Testis (tissue), 2 donors: ENCODE data around the gene GNA14.

Source experiments
- POLR2A ChIP-seq: fragments of 450-650 bp; IDR thresholded peaks from one replicate; pipeline ENCODE4 v1.6.1; 2017; ENCODE audit warnings: antibody characterized with exemption, mild to moderate bottlenecking, moderate library complexity
- TF ChIP-seq, protein P1 (sequence below), 3 experiments: fragments of 450-650 bp in 2 of 3; fragments of 200-600 bp in 1 of 3; sonication (generic) in 1 of 3; IDR thresholded peaks; one replicate each; pipeline ENCODE4 v1.5.1; 2016 to 2019; ENCODE audit warnings: antibody characterized with exemption in 3 of 3, mild to moderate bottlenecking in 2 of 3, moderate library complexity in 1 of 3

DNA sequence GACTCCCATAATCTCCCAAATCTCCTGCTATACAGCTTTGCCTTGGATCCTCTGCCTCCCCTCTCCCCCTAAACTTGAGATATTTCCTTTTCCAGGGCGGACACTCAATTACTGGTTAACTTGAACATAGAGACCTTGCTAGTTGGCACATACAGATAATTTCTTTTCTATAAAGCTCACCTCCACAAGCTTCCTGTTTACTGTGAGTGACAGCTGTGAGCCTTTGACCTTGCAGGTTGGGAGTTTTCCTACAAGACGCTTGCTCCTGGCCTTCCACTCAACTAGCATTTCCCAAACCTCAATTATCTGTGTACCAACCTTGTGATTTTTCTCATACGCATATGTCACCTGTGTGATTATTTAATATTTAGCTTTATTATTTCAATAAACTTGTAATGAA lies 114.5 kb downstream of the GNA14 start:
- TF ChIP-seq, protein P1, sequence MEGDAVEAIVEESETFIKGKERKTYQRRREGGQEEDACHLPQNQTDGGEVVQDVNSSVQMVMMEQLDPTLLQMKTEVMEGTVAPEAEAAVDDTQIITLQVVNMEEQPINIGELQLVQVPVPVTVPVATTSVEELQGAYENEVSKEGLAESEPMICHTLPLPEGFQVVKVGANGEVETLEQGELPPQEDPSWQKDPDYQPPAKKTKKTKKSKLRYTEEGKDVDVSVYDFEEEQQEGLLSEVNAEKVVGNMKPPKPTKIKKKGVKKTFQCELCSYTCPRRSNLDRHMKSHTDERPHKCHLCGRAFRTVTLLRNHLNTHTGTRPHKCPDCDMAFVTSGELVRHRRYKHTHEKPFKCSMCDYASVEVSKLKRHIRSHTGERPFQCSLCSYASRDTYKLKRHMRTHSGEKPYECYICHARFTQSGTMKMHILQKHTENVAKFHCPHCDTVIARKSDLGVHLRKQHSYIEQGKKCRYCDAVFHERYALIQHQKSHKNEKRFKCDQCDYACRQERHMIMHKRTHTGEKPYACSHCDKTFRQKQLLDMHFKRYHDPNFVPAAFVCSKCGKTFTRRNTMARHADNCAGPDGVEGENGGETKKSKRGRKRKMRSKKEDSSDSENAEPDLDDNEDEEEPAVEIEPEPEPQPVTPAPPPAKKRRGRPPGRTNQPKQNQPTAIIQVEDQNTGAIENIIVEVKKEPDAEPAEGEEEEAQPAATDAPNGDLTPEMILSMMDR (IDR thresholded peaks at IDR 0.05): no peak
- no peak for TF ChIP-seq POLR2A
